GM21786 (cell line): ENCODE measurements around the gene CDH4.

Source experiments
- ATAC-seq: cut with Tn5 transposase; IDR thresholded peaks from one replicate; pipeline ENCODE4 v1.9.1; 2021; ENCODE audit not compliant: unreplicated experiment

CDH4 gene

GRCh38 chr20:61678437-61678836 lies 426.4 kb downstream of the CDH4 start:
- no peak for ATAC-seq

DNA sequence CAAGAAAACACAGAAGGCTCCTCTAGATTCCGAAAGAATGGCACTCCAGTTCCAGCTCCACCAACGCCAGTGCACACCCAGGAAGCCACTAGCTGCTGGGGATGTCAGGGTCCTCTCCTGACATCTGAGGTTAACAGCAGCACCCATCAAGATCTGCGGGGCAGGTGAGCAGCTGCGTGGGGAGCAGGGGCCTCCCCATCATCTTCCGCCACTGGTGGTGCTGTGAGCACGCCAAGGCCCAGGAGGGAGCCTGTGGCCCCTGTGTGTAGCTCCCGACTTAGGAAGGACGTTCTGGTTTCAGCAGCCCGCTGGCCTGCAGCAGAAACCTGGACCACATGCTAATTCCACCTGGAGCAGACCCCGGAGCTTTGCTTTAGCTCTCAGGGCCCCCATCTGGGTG lies 427.4 kb downstream of the CDH4 start:
- no peak for ATAC-seq

- ATAC-seq, result no peak
Observed at GRCh38 chr20:61680096-61680495, 428.0 kb downstream of the CDH4 start.

DNA sequence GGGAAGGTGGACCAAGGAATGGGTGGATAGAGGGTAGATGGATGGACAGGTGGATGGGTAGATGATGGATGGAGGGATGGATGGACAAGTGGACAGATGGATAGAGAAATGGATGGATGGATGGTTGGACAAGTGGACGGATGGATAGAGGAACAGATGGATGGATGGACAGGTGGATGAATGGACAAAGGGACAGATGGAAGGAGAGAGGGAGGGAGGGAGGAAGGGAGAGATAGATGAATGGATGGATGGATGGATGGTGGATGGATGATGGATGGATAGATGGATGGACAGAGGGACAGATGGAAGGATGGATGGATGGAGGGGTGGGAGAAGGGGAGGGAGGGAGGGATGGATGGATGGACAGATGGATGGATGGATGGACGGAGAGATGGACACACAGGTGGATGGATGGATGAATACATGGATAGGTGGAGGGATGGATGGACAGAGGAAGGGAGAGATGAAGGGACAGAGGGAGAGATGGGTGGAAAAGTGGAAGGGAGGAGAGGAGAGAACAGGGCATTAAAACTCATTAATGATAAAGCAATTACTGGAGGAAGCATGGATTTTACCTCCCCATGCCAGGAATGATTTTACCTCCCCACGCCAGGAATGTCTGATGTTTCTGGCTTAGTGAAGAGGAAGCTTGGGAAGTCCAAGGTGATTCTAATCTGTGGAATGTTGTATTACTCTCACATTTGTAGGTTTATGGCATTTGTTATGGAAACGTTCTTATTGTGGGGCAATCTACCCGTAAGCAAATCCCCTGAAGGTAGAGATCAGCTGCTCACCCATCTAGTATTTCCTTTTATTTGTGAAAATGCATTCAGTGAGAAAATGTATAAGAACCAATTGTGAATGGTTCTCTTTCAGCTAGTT lies 430.3 kb downstream of the CDH4 start:
- ATAC-seq, result no peak

GRCh38 chr20:61682996-61683681 lies 431.1 kb downstream of the CDH4 start:
- ATAC-seq, result no peak

DNA sequence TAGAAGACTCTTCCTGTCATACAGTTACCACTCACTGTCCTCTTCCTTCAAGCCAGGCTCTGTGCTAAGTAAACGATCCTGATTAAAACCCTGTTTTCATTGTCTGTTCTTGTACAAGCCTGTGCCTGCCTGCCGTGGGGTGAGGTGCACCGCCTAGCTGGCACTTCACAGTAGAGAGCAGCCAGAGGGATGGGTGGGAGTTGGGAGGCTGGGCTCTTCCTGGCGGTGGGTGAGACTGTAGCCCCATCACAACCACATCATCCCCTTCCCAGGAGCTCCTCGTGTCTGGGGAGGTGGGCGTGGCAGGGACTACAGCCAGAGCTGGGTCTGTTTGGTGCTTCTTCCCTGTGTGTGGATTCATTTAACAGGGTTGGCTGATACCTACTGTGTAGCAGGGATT lies 431.7 kb downstream of the CDH4 start:
- no peak for ATAC-seq

DNA sequence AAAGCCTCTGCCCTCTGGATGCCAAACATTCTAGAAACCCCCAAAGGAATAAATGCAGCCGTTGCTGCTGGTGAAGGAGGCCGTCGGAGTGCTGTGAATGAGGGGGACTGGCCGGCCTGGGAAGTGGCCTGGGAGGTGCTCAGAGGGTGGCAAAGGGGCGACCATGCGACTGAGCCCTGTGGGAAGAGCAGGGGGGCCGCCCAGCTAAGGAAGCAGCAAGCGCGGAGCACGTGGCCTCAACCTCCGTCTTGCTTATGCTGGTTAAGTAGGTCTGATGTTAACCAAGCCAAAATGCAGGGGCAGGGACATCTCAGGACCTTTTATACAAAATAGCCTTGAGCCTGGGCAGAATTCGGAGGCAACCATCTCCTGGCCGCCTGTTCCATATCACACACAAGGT lies 432.1 kb downstream of the CDH4 start:
- no peak for ATAC-seq

GRCh38 chr20:61684583-61685235 lies 432.6 kb downstream of the CDH4 start:
- ATAC-seq, result no peak

- no peak for ATAC-seq
Observed at GRCh38 chr20:61685462-61685861, 433.4 kb downstream of the CDH4 start.

DNA sequence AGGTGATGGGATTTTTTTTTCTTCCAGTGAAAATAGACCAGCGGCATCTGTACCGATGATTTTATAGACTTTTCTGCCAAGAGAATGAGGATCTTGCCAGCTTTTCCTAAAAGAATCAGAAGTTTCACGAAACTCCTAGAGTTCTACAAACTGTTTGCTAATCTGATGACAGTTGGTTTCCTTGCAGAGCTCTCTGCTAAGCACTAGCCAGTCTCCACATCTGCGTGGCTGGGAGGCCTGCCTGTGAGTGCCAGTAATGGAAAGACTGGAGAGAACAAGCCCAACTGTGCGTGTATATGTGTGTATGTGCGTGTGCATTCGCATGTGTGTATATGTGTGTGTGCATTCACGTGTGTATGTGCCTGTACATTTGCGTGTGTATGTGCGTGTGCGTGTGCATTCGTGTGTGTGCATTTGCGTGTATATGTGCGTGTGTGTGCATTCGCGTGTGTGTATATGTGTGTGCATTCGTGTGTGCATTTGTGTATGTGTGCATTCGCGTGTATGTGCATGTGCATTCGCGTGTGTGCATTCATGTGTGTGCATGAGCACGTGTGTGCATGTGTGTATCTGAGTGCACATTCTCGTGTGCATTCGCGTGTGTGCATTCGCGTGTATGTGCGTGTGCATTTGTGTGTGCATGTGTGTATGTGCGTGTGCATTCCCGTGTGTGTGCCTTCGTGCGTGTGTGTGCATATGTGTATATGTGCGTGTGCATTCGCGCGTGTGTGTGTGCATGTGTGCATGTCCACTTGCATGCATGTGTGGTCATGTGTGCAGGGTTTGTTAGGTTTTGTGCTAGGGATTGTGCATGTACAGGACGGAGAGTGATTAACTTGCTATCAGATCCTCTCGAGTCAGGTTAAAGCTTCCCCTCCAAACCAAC lies 434.2 kb downstream of the CDH4 start:
- ATAC-seq, result no peak

- ATAC-seq, result no peak
Observed at GRCh38 chr20:61688411-61688810, 436.4 kb downstream of the CDH4 start.

- no peak for ATAC-seq
Observed at GRCh38 chr20:61690150-61690549, 438.1 kb downstream of the CDH4 start.

DNA sequence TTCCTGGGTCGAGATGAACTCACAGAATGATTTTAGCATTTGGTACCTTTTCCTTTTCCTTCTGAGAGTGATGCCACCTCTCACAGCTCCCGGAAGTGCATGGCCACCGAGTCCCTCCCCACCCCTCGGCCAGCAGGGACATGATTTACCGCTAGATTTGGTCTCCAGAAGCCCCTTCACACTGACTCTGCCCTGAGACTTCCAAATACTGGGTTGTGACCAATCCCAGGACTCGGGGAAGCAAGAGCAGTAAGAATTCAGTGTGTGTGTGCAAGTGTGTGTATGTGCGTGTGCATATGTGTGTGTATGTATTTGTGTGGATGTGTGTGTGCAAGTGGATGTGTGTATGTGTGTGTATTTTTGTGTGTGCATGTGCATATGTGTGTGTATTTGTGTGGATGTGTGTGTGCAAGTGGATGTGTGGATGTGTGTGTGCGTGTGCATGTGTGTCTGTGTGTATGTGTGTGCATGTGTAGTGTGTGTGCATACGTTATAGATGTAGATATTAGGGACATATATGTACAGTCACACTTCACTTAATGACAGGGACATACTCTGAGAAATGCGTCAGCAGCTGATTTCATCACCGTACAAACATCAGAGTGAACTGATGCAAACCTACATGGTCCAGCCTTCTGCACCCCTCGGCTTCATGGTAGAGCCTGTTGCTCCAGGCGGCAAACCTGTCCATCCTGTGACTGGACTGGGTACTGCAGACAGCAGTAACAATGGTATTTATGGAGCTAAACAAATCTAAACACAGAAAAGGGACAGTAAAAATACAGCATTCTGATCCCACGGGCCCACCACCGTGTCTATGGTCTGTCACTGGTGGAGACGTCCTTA lies 439.2 kb downstream of the CDH4 start:
- no peak for ATAC-seq

GRCh38 chr20:61691978-61692377 lies 439.9 kb downstream of the CDH4 start:
- no peak for ATAC-seq

DNA sequence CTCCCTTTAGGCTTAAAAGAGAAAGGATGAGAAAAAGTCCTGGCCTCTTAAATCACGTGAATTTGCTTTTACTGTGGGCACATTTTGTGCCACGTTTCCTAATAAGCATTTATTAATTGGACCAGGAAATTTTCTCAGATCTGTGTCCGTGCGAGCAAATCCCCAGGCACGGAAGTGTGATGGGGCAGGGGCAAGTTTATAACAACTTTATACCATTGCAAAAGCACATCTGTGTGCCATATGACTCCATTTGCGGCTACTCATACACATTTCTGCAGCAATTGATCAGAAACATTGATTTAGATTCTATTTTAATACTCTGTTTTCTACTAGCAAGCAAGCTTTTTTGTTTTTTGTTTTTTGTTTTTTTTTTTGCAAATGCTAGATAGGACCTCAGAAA lies 440.4 kb downstream of the CDH4 start:
- no peak for ATAC-seq

DNA sequence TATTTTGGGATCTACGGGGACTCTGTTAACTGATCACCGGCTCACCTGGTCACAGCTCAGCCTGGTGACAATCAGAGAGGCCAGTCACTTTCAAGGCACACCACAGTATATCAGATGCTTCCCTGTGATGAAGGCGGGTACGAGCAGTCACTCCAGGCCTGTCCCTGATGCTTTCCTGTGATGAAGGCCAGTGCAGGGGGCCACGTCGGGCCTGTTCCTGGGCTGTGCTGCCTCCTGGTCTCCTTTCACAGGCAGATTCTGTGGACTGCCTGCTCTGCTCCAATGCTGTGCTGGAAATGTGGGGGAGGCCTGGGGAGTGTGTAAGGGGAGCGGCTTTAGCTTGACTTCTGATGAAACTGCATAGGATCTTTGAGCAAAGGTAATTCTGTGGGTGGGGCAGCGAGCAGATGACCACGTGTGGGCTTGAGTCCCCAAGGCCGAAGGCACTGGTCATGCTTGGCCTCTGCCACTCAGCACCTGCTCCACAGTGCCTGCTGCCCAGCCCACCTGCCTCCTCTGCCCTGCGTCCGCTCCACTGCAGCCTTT lies 441.1 kb downstream of the CDH4 start:
- ATAC-seq, result no peak

- ATAC-seq, result no peak
Observed at GRCh38 chr20:61694682-61695081, 442.6 kb downstream of the CDH4 start.

GRCh38 chr20:61695741-61696140 lies 443.7 kb downstream of the CDH4 start:
- ATAC-seq, result no peak

DNA sequence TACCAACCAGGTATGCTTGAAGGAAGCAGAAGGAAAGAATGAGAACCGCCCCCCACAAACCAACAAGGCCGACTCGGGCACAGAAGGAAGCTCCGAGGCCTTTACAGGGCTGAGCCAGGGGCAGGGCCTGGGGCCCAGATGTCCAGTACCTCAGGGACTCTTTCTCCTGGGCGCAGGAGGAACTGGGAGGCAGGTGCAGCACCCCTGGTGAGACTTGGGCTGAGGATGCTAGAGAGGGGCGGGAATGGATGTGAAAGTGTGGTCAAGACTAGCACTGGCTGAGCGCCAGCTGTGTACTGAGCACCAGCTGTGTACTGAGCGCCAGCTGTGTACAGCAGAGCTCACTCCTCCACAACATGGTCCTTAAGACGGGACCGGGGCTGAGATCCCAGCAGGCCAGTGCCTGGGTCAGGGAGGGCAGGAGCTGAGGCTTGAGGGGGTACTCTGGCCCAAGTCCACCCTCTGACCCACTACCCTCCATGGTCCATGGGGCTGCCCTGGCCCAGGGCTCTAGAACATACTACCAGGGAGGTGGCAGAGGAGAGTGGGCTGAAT lies 444.2 kb downstream of the CDH4 start:
- no peak for ATAC-seq
